SU-DHL-6 (cell line): Measurements from ENCODE around the gene RPUSD4.

ENCODE experiments used
- H2AFZ ChIP-seq: fragments of 200-600 bp; sonication (generic); 2 replicates; pipeline ENCODE4 v1.6.1; 2014; ENCODE audit warnings: low read depth, mild to moderate bottlenecking, moderate library complexity, mixed read lengths, antibody characterized with exemption, low read length; ENCODE audit not compliant: severe bottlenecking
- H3F3A ChIP-seq: fragments of 200-600 bp; shearing (Covaris generic); 2 replicates; pipeline ENCODE4 v1.6.0; 2016; ENCODE audit warnings: antibody characterized with exemption, mild to moderate bottlenecking; ENCODE audit not compliant: insufficient read depth
- H3K27ac ChIP-seq: fragments of 200-600 bp; sonication (generic); 2 replicates; pipeline ENCODE4 v1.5.1; 2016; ENCODE audit warnings: low read depth, mild to moderate bottlenecking, low read length, moderate library complexity, mixed read lengths
- H3K27me3 ChIP-seq: fragments of 200-600 bp; sonication (generic), shearing (Covaris generic); 2 replicates; pipeline ENCODE4 v1.6.0; 2014; ENCODE audit warnings: mild to moderate bottlenecking, low read length
- H3K36me3 ChIP-seq: fragments of 200-600 bp; sonication (generic); 2 replicates; pipeline ENCODE4 v1.6.1; 2014; ENCODE audit warnings: mild to moderate bottlenecking, low read length, mixed read lengths
- H3K4me2 ChIP-seq: fragments of 300-600, 200-600 bp; shearing (Covaris generic), sonication (generic); 2 replicates; pipeline ENCODE4 v1.6.0; 2014; ENCODE audit warnings: low read length, low read depth, mild to moderate bottlenecking; ENCODE audit not compliant: poor library complexity, severe bottlenecking
- H3K4me3 ChIP-seq: fragments of 200-600 bp; sonication (generic); 2 replicates; pipeline ENCODE4 v1.5.1; 2014; ENCODE audit warnings: antibody characterized with exemption, low read length, mild to moderate bottlenecking, mixed read lengths; ENCODE audit not compliant: insufficient read depth, poor library complexity, severe bottlenecking
- H3K79me2 ChIP-seq: fragments of 200-600 bp; sonication (generic); 2 replicates; pipeline ENCODE4 v1.6.1; 2014; ENCODE audit warnings: mild to moderate bottlenecking, low read length, moderate library complexity; ENCODE audit not compliant: insufficient read depth
- H3K9ac ChIP-seq: fragments of 200-600 bp; sonication (generic); 2 replicates; pipeline ENCODE4 v1.7.0; 2014; ENCODE audit warnings: mild to moderate bottlenecking, low read length
- H3K9me2 ChIP-seq: fragments of 200-600 bp; sonication (generic); replicated peaks from 2 replicates; pipeline ENCODE4 v1.6.1; 2014; ENCODE audit warnings: low read length; ENCODE audit not compliant: insufficient read depth
- H3K9me3 ChIP-seq: fragments of 200-600 bp; sonication (generic); 2 replicates; pipeline ENCODE4 v1.6.1; 2014; ENCODE audit warnings: low read length, mixed read lengths; ENCODE audit not compliant: insufficient read depth
- H4K20me1 ChIP-seq: fragments of 200-600 bp; sonication (generic); 2 replicates; pipeline ENCODE4 v1.6.1; 2014; ENCODE audit warnings: low read depth, mild to moderate bottlenecking, antibody characterized with exemption, low read length, moderate library complexity, mixed read lengths
- CTCF ChIP-seq: fragments of 200-600 bp; sonication (generic); IDR thresholded peaks from one replicate; pipeline ENCODE4 v1.5.1; 2017; ENCODE audit warnings: antibody characterized with exemption, mild to moderate bottlenecking, low read length, moderate library complexity; ENCODE audit not compliant: insufficient read depth, poor library complexity, severe bottlenecking
- EZH2phosphoT487 ChIP-seq: fragments of 200-600 bp; sonication (generic), shearing (Covaris generic); conservative IDR thresholded peaks from 2 replicates; pipeline ENCODE4 v1.6.1; 2018; ENCODE audit warnings: mild to moderate bottlenecking, antibody characterized with exemption, low read length, moderate library complexity, mixed read lengths

Gene RPUSD4

GRCh38 chr11:126207896-126208295, 3.6 kb downstream of the RPUSD4 start:
- Histone ChIP-seq H3K9ac (no peak overlapping the region), H3K9me3 (no peaks in the 10 kb centered on the region), H3K79me2 (peaks cover 16% of the 10 kb centered on the region), H3K9me2 (no peaks in the 10 kb centered on the region), H3K27ac (no peak overlapping the region), H3K27me3 (no peaks in the 10 kb centered on the region), H3K4me2 (no peak overlapping the region), H3K36me3 (no peaks in the 10 kb centered on the region), H4K20me1 (no peaks in the 10 kb centered on the region), H3K4me3 (no peak overlapping the region), H3F3A (no peaks in the 10 kb centered on the region), H2AFZ (no peak overlapping the region)
- TF ChIP-seq EZH2phosphoT487 (no peak), CTCF (no peak)

- Histone ChIP-seq H3K27ac (no peak overlapping the region), H3F3A (no peaks in the 10 kb centered on the region), H3K9me3 (no peaks in the 10 kb centered on the region), H4K20me1 (no peaks in the 10 kb centered on the region), H3K79me2 (no peaks in the 10 kb centered on the region), H3K4me2 (no peak overlapping the region), H3K27me3 (no peaks in the 10 kb centered on the region), H3K9me2 (no peaks in the 10 kb centered on the region), H2AFZ (no peak overlapping the region), H3K9ac (no peak overlapping the region), H3K36me3 (no peaks in the 10 kb centered on the region), H3K4me3 (no peak overlapping the region)
- TF ChIP-seq EZH2phosphoT487 (no peak), CTCF (no peak)
Observed at GRCh38 chr11:126205359-126205758, 6.1 kb downstream of the RPUSD4 start.

DNA sequence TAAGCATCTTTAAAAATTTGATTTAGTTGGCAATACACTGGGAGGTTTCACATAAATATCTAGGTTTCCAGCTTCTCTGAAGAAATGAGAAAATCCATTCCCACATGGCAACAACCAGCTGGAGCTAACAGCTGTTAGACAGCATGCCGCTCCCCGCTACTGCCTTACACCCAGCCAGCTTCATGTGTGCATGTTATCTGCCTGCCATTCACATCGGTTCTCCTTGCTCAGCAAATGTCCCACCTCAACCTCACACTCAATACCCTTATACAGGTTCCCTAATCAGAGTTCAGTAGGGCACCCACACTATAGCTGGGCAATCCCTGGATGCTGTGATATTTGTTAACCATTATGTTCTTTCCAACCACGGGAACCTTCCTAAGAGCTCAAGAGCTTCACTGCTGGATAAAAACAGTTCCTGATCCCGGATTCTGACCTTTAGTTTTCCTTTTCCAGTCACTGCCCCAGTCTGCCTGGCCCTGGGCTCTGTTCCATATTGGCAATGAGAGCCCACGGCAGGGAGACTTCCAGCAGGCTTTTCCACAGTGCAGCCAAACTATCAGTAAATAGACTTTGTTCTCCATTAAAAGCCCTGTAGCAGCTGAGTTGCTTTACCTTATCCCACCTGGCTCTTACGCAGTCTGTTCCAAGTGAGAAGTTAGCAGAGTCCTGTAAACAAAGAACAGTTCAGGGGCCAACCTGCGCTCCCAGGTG, 8.6 kb downstream of the RPUSD4 start:
- TF ChIP-seq CTCF, result no peak
- no peak for TF ChIP-seq EZH2phosphoT487
- Histone ChIP-seq H3K79me2 (no peaks in the 10 kb centered on the region), H3K36me3 (no peaks in the 10 kb centered on the region), H4K20me1 (no peaks in the 10 kb centered on the region), H3K9me3 (no peaks in the 10 kb centered on the region), H2AFZ (no peak overlapping the region), H3K27ac (no peak overlapping the region), H3K27me3 (no peaks in the 10 kb centered on the region), H3K4me3 (no peak overlapping the region), H3K9me2 (no peaks in the 10 kb centered on the region), H3F3A (no peaks in the 10 kb centered on the region), H3K9ac (no peak overlapping the region), H3K4me2 (no peak overlapping the region)
